ENCODE data around the gene PNISR. TPM values are rescaled to one million over a fixed set of nuclear protein-coding genes. Genes with fewer than 3 reads are reported as not detected.

Gene PNISR
- total RNA-seq, 4 donors from 2014 or later = 141 to 486 (median 204) TPM

DNA sequence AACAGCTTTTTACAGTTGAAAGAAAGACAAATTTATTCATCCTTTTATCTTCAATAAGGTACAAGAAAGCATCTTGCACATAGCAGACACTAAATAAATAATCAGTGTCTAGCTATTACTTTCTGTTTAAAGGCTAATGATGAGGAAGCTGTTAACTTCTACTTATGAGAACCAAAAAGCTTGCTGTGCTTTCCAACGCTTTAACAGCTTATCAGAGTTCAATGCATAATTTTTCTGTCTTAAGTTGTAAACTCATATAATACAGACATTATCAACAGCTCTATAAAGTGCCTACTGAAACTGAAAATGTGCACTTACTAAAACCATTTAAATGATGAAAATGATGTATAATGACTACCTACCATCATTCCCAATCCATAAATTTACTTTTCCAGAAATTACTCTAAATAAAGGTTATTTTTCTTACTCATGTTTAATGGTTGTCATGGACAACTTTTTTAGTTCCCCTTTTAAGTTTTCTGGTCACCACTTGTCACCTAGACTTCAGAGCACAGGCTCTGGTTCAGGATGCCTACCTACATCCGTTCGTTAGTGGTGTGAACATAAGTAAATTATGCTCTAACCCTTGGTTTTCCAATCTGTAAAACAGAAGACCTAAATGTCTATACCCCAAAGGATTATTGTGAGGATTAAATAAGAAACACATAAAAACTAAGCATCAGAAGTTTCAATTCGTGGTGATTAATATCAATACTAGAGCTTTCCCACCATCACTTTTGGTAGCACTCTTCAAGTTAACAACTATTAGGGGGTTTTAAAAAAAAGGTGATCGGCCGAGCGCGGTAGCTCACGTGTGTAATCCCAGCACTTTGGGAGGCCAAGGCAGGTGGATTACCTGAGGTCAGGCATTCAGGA is 8.0 kb downstream of the PNISR start:
- DNase-seq = no peak
- Histone ChIP-seq H3K4me3 (no peak overlapping the region), H3K36me3 (peaks cover 0 to 9% (median 0%) of the 10 kb centered on the region in 3 donors), H3K27me3 (no peaks in the 10 kb centered on the region), H3K9me3 (no peaks in the 10 kb centered on the region), H3K4me1 (peaks cover 0 to 24% (median 2%) of the 10 kb centered on the region in 4 donors), H3K27ac (no peak overlapping the region)
- TF ChIP-seq POLR2A (IDR thresholded peaks at IDR 0.05) (no peak), CTCF (IDR thresholded peaks at IDR 0.05) (no peak)

- no peak for DNase-seq
- Histone ChIP-seq H3K4me3 (no peak overlapping the region), H3K27ac (no peak overlapping the region), H3K4me1 (peaks cover 0 to 15% (median 0%) of the 10 kb centered on the region in 4 donors), H3K27me3 (no peaks in the 10 kb centered on the region), H3K9me3 (no peaks in the 10 kb centered on the region), H3K36me3 (peaks cover 0 to 17% (median 0%) of the 10 kb centered on the region in 3 donors)
- TF ChIP-seq CTCF (IDR thresholded peaks at IDR 0.05) (no peak), POLR2A (IDR thresholded peaks at IDR 0.05) (no peak)
These were observed 8.9 kb downstream of the PNISR start for GRCh38 chr6:99416226-99416625.

DNA sequence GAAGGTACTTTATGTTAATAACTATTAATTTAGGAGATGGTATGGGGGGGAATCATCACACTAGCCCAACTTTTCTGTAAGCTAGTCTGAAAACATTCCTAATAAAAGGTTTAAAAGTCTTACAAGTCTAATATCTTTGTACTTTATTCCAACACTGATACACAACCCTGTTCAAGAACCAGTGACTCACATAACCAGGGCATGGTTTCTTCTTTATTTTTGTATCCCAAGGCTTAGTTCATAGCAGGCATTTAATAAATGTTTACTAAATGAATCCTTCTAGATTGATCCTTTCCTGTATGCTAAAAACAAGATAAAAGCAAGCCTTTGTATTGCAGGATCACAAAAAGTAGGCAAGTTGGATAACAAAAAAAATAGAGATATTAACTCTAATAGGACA is 9.7 kb downstream of the PNISR start:
- Histone ChIP-seq H3K36me3 (peaks cover 0 to 23% (median 0%) of the 10 kb centered on the region in 3 donors), H3K4me1 (peaks cover 0 to 12% (median 0%) of the 10 kb centered on the region in 4 donors), H3K9me3 (no peaks in the 10 kb centered on the region), H3K27ac (no peak overlapping the region), H3K27me3 (no peaks in the 10 kb centered on the region), H3K4me3 (no peak overlapping the region)
- no peak for DNase-seq
- TF ChIP-seq POLR2A (IDR thresholded peaks at IDR 0.05) (no peak), CTCF (IDR thresholded peaks at IDR 0.05) (no peak)

- no peak overlapping the region for H3K4me3 ChIP-seq
- DNase-seq = no peak
- H3K9me3 ChIP-seq = no peaks in the 10 kb centered on the region
- no peaks in the 10 kb centered on the region for H3K27me3 ChIP-seq
- peaks cover 0 to 12% (median 0%) of the 10 kb centered on the region in 4 donors for H3K4me1 ChIP-seq
- H3K36me3 ChIP-seq = peaks cover 0 to 46% (median 0%) of the 10 kb centered on the region in 3 donors
- no peak overlapping the region for H3K27ac ChIP-seq
- no peak for TF ChIP-seq POLR2A (IDR thresholded peaks at IDR 0.05)
- no peak for TF ChIP-seq CTCF (IDR thresholded peaks at IDR 0.05)
These were observed 13.0 kb downstream of the PNISR start for GRCh38 chr6:99412065-99412464.

DNA sequence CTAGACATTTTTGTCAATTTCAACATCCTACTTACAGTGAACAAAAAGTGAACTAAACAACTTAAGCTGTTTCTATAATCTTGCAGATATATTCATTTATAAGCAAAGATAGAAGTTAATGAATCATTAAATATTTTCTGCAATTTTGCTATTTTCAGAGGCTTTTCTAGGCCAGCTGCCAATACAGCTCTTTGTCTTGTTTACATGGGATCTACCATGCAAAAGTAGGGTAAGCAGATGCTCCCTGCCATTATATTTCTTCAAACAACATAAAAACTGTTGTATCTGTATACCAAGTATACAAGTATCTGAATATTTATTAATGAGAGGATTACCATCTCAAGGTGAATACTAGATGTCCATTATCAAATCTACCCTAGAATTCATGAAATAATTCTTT is 15.4 kb downstream of the PNISR start:
- Histone ChIP-seq H3K36me3 (peaks cover 0 to 70% (median 5%) of the 10 kb centered on the region in 3 donors), H3K27ac (no peak overlapping the region), H3K4me1 (no peaks in the 10 kb centered on the region), H3K4me3 (no peak overlapping the region), H3K9me3 (no peaks in the 10 kb centered on the region), H3K27me3 (no peaks in the 10 kb centered on the region)
- TF ChIP-seq CTCF (IDR thresholded peaks at IDR 0.05) (no peak), POLR2A (IDR thresholded peaks at IDR 0.05) (no peak)
- no peak for DNase-seq

Data from Peyer's patch (tissue), 4 donors.